H1 (cell line): ENCODE results near the gene SULT1A4.
"Not testable (repeated sequence)": the region's sequence is repeated elsewhere in the genome, so short reads cannot be mapped to it uniquely, and the experiment has no call there.

Experiments used
- BACH1 ChIP-seq: IDR thresholded peaks from 2 replicates; pipeline ENCODE4 v1.6.1; 2012; ENCODE audit warnings: low read length, improper control_type of control experiment
- CREB1 ChIP-seq: IDR thresholded peaks from 2 replicates; pipeline ENCODE4 v1.6.1; 2012; ENCODE audit warnings: inconsistent platforms
- FOSL1 ChIP-seq: IDR thresholded peaks from 2 replicates; pipeline ENCODE4 v1.6.1; 2011; ENCODE audit warnings: mild to moderate bottlenecking, low read depth, low read length, moderate library complexity; ENCODE audit not compliant: insufficient read depth
- HDAC2 ChIP-seq, 2 experiments: fragments of 300-600 bp in 1 of 2; sonication (generic) in 1 of 2; IDR thresholded peaks; 2 replicates each; pipeline ENCODE4 v1.6.1; 2011 to 2012; ENCODE audit warnings: low read depth in 2 of 2, low read length in 2 of 2, mild to moderate bottlenecking in 2 of 2, moderate library complexity in 2 of 2, borderline replicate concordance in 1 of 2, inconsistent platforms in 1 of 2
- NRF1 ChIP-seq: IDR thresholded peaks from 2 replicates; pipeline ENCODE4 v1.6.1; 2011; ENCODE audit warnings: mild to moderate bottlenecking, low read depth, low read length, improper control_type of control experiment
- POLR2A ChIP-seq, 2 experiments: IDR thresholded peaks; 1 replicate in 1 of 2; 2 replicates in 1 of 2; pipeline ENCODE4 v1.6.1; 2011; ENCODE audit warnings: low read depth in 2 of 2, low read length in 2 of 2, mild to moderate bottlenecking in 2 of 2; ENCODE audit errors: control extremely low read depth in 1 of 2
- RAD21 ChIP-seq, 2 experiments: IDR thresholded peaks in 1 of 2; conservative IDR thresholded peaks in 1 of 2; 2 replicates each; pipeline ENCODE4 v1.6.1; 2011; ENCODE audit warnings: low read depth in 2 of 2, low read length in 2 of 2, improper control_type of control experiment in 1 of 2, inconsistent platforms in 1 of 2, mild to moderate bottlenecking in 1 of 2, moderate library complexity in 1 of 2
- RXRA ChIP-seq: IDR thresholded peaks from 2 replicates; pipeline ENCODE4 v1.6.1; 2011; ENCODE audit warnings: low read depth, mild to moderate bottlenecking, low read length, moderate library complexity; ENCODE audit not compliant: insufficient read depth
- YY1 ChIP-seq: IDR thresholded peaks from 2 replicates; pipeline ENCODE4 v1.6.1; 2011; ENCODE audit warnings: low read depth, mild to moderate bottlenecking, low read length
- TF ChIP-seq, protein P1 (sequence below), 3 experiments: IDR thresholded peaks; 1 replicate in 2 of 3; 2 replicates in 1 of 3; pipeline versions ENCODE4 v1.5.1 to v1.6.1; 2011; ENCODE audit warnings: low read length in 3 of 3, mild to moderate bottlenecking in 3 of 3, inconsistent platforms in 2 of 3, low read depth in 1 of 3, moderate library complexity in 1 of 3; ENCODE audit not compliant: insufficient read depth in 1 of 3; ENCODE audit errors: control extremely low read depth in 1 of 3

- TF ChIP-seq FOSL1; RAD21 (IDR thresholded peaks at IDR 0.05 in 1 of 2, conservative IDR thresholded peaks at IDR 0.05 in 1 of 2; ENCODE audit: low read depth in 2 of 2, low read length in 2 of 2); YY1; BACH1; CREB1; NRF1; RXRA; HDAC2 (IDR thresholded peaks at IDR 0.05; ENCODE audit: borderline replicate concordance in 1 of 2, low read depth in 2 of 2, low read length in 2 of 2); POLR2A (IDR thresholded peaks at IDR 0.05; ENCODE audit: control extremely low read depth in 1 of 2, low read depth in 2 of 2, low read length in 2 of 2): not testable (repeated sequence)
- TF ChIP-seq, protein P1, sequence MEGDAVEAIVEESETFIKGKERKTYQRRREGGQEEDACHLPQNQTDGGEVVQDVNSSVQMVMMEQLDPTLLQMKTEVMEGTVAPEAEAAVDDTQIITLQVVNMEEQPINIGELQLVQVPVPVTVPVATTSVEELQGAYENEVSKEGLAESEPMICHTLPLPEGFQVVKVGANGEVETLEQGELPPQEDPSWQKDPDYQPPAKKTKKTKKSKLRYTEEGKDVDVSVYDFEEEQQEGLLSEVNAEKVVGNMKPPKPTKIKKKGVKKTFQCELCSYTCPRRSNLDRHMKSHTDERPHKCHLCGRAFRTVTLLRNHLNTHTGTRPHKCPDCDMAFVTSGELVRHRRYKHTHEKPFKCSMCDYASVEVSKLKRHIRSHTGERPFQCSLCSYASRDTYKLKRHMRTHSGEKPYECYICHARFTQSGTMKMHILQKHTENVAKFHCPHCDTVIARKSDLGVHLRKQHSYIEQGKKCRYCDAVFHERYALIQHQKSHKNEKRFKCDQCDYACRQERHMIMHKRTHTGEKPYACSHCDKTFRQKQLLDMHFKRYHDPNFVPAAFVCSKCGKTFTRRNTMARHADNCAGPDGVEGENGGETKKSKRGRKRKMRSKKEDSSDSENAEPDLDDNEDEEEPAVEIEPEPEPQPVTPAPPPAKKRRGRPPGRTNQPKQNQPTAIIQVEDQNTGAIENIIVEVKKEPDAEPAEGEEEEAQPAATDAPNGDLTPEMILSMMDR (IDR thresholded peaks at IDR 0.05; ENCODE audit: control extremely low read depth in 1 of 3, insufficient read depth in 1 of 3, low read depth in 1 of 3, low read length in 3 of 3) = not testable (repeated sequence)
Observed at GRCh38 chr16:29506308-29506707, 46.6 kb downstream of the SULT1A4 start, which contains the start of gene NPIPB12.
